K562 (cell line): ENCODE measurements around the gene TAF11.

Experiments
- KAT2B ChIP-seq: IDR thresholded peaks from one replicate; pipeline ENCODE4 v1.6.1; 2012; ENCODE audit warnings: low read depth, mild to moderate bottlenecking, control low read depth, inconsistent platforms, low read length, moderate library complexity
- LEF1 ChIP-seq: fragments of 450-650 bp; IDR thresholded peaks from 2 replicates; pipeline ENCODE4 v1.6.1; 2016; ENCODE audit warnings: mild to moderate bottlenecking
- SETDB1 ChIP-seq: IDR thresholded peaks from one replicate; pipeline ENCODE4 v1.6.1; 2012; ENCODE audit warnings: low read length, control low read depth, inconsistent platforms
- TF ChIP-seq, protein P1 (sequence below), 3 experiments: IDR thresholded peaks in 2 of 3; conservative IDR thresholded peaks in 1 of 3; 2 replicates each; pipeline ENCODE4 v1.5.1; 2011 to 2012; ENCODE audit warnings: low read length in 3 of 3, mild to moderate bottlenecking in 3 of 3, control low read depth in 2 of 3, improper control_type of control experiment in 1 of 3, inconsistent platforms in 1 of 3, low read depth in 1 of 3, mixed read lengths in 1 of 3, moderate library complexity in 1 of 3; ENCODE audit not compliant: insufficient read depth in 2 of 3

- no peak for TF ChIP-seq KAT2B
- TF ChIP-seq, protein P1, sequence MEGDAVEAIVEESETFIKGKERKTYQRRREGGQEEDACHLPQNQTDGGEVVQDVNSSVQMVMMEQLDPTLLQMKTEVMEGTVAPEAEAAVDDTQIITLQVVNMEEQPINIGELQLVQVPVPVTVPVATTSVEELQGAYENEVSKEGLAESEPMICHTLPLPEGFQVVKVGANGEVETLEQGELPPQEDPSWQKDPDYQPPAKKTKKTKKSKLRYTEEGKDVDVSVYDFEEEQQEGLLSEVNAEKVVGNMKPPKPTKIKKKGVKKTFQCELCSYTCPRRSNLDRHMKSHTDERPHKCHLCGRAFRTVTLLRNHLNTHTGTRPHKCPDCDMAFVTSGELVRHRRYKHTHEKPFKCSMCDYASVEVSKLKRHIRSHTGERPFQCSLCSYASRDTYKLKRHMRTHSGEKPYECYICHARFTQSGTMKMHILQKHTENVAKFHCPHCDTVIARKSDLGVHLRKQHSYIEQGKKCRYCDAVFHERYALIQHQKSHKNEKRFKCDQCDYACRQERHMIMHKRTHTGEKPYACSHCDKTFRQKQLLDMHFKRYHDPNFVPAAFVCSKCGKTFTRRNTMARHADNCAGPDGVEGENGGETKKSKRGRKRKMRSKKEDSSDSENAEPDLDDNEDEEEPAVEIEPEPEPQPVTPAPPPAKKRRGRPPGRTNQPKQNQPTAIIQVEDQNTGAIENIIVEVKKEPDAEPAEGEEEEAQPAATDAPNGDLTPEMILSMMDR (IDR thresholded peaks at IDR 0.05 in 2 of 3, conservative IDR thresholded peaks at IDR 0.05 in 1 of 3; ENCODE audit: insufficient read depth in 2 of 3, low read depth in 1 of 3, low read length in 3 of 3) = no peak
- TF ChIP-seq LEF1 = no peak
- no peak for TF ChIP-seq SETDB1
These were observed 2.7 kb upstream of the TAF11 start for GRCh38 chr6:34890533-34890925.
